SIG-M5 treated with dmso at 0.1 percent for 504 hours (cell line): ENCODE results near the gene NRG4.
A peak's percentile ranks its signal among the peaks of the same experiment; 100 is the strongest.
"Not testable (repeated sequence)": the region's sequence is repeated elsewhere in the genome, so short reads cannot be mapped to it uniquely, and the experiment has no call there.

ENCODE experiments used
- DNase-seq: peaks from one replicate; lab custom pipeline; 2025; ENCODE audit not compliant: unreplicated experiment; lab: John Stamatoyannopoulos, UW

The NRG4 gene

DNA sequence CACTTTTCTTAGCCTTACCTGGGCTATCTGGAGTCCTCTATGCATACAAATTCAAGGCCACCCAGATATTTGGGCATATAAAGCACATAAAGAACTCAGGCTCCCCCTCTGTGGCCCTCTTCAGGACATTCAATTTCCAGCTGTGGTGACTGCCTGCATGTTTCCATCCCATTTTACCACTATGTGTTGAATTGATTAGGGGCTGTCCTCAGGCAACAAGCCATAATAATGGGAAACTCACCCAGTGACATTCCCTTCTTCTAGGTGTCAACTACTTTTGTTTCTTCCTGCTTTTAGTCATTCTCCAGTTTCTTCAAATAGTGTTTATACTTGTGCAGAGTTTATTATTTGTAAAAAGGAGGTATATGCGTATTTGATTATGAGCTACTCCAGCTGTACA is 18.0 kb downstream of the NRG4 start:
- DNase-seq: no peak

DNA sequence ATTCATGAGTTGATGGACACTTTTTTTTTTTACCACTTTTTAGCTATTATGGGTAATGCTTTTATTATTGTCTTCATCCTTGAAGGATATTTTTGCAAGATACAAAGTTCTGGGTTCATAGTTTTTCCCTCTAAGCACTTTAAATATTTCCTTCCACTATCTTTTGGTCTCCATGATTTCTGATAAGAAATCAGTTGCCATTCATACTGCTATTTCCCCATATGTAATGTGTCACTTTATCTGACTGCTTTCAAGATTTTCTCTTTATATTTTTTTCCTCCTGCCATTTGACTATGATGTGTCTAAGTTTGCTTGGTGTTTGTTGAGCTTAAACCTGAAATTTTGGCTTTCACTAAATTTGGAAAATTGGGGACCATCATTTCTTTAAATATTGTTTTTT is 19.3 kb downstream of the NRG4 start:
- DNase-seq: no peak

DNA sequence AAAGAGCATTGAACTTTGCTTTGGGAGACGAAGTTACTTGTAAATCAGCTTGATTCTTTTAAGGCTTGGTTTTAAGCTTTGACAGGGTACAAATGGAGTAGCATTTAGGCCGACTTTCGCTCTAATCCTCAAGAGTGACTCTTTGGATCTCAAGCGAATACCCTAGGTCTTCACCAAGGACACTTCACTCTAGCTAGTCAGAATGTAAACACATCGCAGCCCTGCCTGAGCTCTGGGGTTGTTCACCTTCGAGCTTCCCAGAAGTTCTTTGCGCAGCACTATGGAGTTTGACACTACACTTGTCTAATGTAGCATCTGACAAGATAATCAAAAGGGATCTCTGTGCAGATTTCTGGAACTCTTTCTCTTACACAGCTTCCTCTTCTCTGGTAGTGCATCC is 22.3 kb downstream of the NRG4 start:
- no peak for DNase-seq

DNA sequence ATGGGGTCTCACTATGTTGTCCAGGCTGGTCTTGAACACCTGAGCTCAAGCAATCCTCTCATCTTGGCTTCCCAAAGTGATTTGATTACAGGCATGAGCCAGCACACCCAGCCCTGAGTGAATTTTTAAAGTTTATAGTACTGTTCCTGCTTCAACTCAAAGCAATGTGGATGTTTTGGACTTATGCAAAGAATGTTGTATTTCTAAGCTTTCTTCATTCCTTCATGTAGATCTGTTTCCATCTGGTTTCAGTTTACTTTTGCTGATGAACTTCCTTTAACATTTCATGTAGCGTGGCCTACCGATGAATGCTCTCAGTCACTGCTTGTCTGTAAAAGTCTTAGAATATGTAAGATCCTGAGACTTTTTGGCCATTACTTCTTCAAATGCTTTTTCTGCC is 23.2 kb downstream of the NRG4 start:
- no peak for DNase-seq

DNA sequence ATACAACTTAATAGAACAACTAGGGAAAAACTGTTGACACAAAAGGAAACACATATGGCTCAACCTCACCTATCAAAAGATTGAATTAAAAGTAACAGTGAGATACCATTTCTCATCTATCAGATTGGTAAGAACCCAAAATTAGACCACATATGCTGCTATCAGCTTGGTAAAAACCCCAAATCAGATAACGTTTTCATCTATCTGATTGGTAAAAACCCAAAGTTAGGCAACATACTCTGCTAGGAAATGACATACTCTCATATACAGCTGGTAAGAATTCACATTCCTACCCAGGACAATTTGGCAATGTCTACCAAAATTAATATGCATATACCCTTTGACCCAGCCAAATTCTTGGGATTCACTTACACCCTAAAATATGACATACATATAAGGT is 26.3 kb downstream of the NRG4 start:
- no peak for DNase-seq

DNA sequence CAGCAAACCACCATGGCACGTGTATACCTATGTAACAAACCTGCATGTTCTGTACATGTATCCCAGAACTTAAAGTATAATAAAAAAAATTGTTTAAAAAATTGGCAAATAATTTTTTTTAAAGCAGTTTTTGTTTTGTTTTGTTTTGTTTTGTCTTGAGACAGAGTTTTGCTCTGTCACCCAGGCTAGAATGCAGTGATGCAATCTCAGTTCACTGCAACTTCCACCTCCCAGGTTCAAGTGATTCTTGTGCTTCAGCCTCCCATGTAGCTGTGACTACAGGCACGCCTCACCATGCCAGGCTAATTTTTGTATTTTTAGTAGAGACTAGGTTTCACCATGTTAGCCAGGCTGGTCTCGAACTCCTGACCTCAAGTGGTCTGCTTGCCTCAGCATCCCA is 27.5 kb downstream of the NRG4 start:
- DNase-seq: not testable (repeated sequence)

DNA sequence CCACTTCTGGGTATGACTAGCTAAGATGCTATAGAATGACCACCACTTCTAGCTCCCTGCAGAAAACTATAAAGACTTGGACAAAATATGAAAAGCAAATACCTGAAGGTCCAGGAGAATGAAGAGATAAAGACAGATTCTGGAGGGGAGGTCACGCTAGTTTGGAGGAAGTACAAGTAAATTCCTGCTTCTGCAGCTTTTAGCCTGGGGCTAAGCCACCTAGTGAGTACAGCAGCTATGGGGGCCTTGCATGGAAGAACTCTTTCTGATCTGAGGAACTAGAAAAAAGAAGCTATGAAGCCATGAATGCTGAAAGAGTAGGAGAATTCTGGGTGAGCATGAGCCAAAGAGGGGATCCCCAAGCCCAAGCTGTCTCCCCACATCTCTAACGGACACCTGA is 29.8 kb downstream of the NRG4 start:
- no peak for DNase-seq

DNA sequence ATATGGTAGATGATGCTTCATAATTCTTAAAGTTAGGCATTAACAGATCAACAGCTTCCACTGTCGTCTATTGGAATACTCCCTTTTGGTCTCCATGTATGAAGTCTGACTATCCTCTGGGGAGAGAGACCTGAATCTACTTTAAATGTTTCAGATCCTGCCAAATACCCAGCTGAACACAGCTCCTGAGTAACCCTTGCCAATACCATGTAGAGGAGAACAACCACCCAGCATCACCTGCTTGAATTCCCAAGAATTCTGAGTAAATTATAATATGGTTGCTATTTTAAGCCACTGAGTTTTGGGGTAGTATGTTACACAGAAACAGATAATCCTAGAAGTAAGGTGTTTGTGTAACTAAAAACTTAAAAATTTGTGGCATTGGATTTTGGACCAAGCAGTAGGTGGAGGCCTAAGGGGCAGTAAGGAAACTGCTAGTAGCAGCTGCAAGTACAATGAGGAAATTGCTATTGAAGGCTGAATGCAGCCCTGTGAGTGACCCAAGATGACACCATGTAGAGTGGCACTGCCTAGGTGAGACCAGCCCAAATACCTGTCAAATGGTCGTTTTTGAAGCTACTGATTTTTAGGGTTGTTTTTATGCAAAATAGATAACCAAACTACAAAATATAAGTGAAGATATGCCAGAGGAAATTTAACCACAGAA is 30.9 kb downstream of the NRG4 start:
- DNase-seq: no peak

DNA sequence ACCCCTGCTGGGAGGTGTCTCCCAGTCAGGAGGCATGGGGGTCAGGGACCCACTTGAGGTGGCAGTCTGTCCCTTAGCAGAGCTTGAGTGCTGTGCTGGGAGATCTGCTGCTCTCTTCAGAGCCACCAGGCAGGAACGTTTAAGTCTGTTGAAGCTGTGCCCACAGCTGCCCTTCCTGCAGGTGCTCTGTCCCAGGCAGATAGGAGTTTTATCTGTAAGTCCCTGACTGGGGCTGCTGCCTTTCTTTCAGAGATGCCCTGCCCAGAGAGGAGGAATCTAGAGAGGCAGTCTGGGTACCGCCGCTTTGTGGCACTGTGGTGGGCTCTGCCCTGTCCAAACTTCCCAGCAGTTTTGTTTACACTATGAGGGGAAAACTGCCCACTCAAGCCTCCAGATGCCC is 35.5 kb downstream of the NRG4 start:
- DNase-seq: not testable (repeated sequence)

DNA sequence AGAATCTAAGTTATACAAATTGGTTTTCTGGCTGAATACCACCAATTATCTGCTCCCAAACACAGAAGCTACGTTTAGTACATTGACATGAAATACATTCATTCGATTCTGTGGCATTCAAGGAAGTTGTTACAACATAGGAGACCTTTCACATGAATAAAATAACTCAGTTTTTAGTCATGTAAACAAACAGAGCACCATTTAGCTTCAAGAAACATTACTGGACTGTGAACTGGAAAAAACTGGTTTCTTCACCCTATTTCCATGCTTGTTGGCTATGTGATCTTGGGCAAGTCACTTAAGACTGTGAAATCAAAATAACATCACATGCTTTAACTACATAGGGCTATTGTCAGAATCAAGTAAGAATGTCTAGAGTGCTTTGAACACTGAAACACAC is 46.2 kb downstream of the NRG4 start:
- DNase-seq: no peak

DNA sequence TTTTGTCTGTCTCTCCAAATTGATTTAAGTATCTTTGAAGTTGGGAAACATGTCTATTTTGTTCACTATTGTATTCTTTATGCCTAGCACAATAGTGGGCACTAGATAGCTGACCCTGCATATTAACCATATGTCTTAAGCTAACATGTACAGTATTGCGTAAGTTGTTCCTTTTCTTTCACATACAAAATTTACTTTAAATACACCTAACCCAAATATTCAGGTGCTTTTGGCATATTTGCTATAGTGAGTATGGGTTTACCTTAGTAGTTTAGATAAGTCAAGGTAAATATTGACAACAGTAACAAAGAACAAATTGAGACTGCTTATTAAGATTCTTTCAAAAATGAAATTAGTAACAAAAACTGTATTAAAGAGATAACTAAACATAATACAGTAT is 50.9 kb downstream of the NRG4 start:
- no peak for DNase-seq

DNA sequence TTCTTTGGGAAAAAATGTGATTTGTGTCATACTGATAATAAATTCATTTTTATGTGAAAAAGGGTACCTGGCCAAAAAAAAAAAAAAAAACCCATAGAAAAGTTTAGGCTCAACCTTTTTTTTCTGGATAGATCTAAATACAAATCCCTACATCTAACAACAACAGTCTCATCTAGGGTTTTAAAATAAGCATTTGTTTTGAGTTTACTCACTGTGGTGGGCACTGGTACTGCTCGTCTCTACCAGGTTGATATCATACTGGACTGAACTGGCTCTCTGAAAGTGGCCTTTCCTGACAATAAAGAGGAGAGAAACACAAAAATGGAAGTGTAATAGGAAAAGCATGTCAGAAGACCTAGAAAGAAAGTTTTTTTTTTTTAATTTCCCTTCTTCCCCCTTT is 56.5 kb downstream of the NRG4 start:
- no peak for DNase-seq

DNA sequence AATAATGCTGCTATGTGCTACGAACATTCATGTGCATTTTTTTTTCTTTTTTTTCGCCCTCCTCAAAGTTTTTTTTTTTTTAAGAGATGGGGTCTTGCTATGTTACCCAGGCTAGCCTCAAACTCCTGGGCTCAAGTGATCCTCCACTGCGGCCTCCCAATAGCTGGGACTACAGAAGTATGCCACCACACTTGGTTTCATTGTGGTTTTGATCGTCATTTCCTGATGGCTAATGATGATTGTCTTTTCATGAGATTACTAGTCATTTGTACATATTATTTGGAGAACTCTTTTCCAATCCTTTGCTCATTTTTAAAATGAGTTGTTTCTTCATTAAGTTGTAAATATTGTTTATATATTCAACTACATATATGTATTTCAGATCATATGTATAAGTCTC is 59.7 kb downstream of the NRG4 start:
- no peak for DNase-seq

DNA sequence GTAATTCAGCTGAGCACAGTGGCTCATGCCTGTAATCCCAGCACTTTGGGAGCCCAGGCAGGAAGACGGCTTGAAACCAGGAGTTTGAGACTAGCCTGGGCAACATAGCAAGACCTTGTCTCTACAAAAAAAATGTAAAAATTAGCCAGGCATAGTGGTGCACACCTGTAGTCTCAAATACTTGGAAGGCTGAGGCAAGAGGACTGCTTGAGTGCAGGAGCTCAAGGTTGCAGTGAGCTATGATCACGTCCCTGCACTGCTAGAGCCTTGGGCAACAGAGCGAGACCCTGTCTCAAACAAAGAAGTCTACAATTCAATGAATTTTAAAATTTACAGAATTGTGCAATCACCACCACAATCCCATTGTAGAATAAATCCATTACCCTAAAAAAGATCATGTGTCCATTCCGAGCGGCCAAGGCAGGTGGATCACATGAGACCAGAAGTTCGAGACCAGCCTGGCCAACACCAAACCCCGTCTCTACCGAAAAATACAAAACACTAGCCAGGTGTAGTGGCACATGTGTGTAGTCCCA is 63.4 kb downstream of the NRG4 start:
- DNase-seq: no peak

DNA sequence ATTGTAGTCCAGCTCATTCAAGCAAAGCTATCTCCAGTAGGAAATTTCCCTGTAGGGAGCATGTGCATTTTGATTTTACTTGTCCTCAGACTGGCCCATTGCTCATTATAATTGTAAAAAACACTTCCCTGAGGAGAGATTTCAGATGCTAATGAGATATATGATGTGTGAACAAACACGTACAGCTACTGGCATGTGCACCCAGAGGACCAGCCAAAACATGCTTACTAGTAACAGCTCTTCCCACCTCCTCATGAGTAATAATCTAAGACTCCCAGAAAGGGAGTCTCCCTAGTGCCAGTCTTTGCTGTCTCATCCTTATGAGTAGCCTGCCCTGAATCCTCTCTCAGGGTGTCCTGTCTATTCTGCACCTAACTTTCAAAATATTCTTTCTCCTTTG is 65.1 kb downstream of the NRG4 start:
- no peak for DNase-seq

DNA sequence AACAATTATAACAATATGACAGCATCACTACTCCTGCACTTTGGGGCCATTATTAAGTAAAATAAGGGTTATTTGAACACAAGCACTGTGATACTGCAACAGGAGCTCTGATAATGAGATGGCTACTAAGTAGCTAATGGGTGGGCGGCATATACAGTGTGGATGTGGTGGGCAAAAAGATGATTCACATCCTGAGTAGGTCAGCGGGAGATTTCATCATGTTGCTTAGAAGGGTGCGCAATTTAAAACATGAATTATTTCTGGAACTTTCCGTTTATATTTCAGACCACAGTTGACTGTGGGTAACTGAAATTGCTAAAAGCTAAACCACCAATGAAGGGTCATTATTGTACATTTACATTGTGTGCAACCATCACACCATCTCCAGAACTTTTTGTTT is 66.3 kb downstream of the NRG4 start:
- DNase-seq: peak; percentile 83

DNA sequence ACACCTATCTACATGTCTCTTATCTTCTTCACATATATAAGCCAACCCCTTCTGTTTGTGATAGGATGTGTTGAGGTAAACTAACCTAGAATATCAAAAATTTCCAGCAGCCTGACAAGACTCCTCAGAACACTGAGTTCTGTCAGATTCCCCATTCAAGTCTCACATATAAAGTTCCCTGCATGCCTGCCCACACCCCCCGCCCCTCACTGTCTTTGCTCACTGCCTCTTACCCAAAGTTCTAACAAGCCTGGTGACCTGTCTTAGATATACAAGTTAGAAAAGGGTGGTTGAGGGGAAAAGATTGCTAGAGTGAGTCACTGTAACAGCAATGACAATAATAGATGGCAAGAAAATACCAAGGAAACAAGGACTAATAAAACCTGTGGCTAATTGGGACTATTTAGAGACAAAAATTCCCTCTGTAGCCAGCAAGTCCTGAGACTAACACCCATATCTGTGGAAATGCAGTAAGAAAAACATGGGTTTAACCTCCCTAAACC is 68.5 kb downstream of the NRG4 start:
- no peak for DNase-seq

DNA sequence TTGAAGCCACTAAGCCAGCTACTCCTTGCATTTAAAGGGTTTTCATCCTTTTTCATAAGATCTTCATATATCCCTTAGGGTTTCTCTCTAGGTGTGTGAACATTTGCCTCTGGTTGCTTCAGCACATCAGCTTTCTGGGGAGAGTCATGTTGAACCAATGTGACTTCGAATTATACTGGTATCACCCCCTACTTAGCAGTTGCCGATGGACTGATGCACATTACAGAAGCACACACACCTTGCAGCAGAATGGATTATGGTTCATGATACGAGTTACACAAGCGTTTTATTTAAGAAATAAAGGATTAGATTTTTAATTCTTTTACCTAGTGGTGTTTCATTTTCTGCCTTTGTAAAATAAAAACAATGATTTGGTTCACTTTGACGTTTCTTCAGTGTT is 69.0 kb downstream of the NRG4 start:
- DNase-seq: no peak

DNA sequence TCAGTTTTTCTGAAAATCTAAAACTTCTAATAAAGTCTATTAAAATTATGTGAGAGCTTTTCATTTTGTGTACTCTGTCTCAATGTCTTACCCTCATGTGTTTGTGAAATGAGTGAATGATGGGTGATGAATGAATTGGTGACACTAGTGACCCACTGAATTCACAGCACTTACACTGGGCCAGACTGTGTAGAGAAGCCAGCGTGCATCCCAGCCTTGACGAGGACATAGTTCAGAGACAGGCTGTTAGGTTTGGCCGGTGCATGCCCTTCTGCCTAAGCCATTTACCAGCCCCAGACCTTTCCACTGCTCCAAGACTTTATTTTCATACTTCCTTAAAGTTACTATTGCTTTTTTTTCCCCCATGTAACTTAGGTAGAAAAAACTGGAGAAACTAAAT is 69.8 kb downstream of the NRG4 start:
- DNase-seq: no peak

DNA sequence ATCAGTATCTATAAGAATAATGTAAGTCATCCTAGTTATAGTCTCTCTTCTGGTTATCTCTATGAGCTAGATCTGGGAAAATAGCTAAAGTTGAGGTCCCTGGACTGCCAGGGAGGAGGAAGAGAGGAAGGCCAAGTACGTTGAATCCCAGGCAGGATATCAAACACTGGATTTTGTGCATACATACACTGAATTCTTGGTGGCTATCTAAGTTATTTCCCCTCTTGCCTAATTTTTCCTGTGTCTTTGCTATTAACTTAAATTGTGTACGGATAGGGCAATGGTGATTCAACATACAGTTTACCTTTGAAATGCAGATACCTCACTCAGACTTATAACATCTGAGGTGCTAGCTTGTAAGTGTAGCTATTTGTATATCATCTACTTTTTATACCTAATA is 81.4 kb downstream of the NRG4 start:
- DNase-seq: no peak

DNA sequence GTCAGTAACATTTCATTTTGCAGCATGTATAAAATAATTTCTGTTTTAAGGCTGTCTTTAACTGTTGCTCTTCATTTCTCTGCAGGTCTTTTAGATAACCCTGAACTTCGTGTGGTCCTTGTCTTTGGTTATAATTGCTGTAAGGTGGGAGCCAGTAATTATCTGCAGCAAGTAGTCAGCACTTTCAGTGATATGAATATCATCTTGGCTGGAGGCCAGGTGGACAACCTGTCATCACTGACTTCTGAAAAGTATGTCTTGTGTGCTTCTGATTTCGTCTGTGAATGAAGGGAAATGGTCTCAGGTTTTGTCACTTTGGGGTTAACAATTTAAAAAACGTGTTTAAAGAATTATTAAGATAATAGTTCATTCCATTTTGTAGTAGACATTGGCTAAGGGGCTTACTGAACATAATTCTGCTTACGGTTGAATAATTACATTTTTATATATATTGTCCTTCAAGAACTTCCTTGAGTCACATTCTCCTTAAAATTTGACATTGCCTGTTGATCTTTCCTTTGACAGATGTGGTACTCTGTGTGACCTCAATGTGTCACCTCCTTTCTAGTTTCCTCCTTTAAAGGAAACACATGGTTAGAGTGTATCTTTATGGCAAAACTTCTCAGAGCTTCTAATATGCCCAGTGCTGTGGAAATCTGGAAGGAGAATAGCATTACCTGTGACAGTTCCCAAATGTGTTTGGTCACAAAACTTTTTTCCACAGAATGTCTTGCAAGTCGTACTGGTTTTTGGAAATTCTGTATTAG is 82.2 kb downstream of the NRG4 start:
- DNase-seq: no peak
